Urinary bladder (tissue), 2 donors: ENCODE data around the gene BRS3. TPM values are rescaled to one million over a fixed set of nuclear protein-coding genes. Genes with fewer than 3 reads are reported as not detected.

Experiments used
- polyA plus RNA-seq: library from polyadenylated mRNA; stranded (reverse); fragments of 200-250 nt; gene quantifications from one replicate; pipeline ENCODE4 v1.2.3, GENCODE V29; 2013
- total RNA-seq: library from RNA; depleted of rRNA; stranded (reverse); fragments of >200 nt; gene quantifications from one replicate; pipeline ENCODE4 v1.2.3, GENCODE V29; 2014
- donor health status: healthy.

The BRS3 gene
- total and polyA plus RNA-seq, 2 donors = 0.10 TPM; not detected in 1

Other genes starting within 250 kb of the BRS3 start
- gene MAP7D3, start 236.5 kb upstream of the BRS3 start, total RNA-seq = 15.9 TPM
- gene MAP7D3, start 236.5 kb upstream of the BRS3 start, polyA plus RNA-seq = 10.8 TPM
- not detected for gene ADGRG4, start 187.0 kb upstream of the BRS3 start, total RNA-seq
- 0.09 TPM for gene ADGRG4, start 187.0 kb upstream of the BRS3 start, polyA plus RNA-seq
- gene HTATSF1, start 9.6 kb downstream of the BRS3 start, total RNA-seq = 52.5 TPM
- 49.5 TPM for gene HTATSF1, start 9.6 kb downstream of the BRS3 start, polyA plus RNA-seq
- gene VGLL1, start 44.3 kb downstream of the BRS3 start, total RNA-seq = 7.5 TPM
- gene VGLL1, start 44.3 kb downstream of the BRS3 start, polyA plus RNA-seq = 6.6 TPM
- not detected for gene CD40LG, start 160.2 kb downstream of the BRS3 start, total RNA-seq
- 0.58 TPM for gene CD40LG, start 160.2 kb downstream of the BRS3 start, polyA plus RNA-seq